K562 (cell line): Measurements from ENCODE around the gene OR2C1. TPM values are rescaled to one million over a fixed set of nuclear protein-coding genes. Genes with fewer than 3 reads are reported as not detected.

ENCODE experiments used
- CBFB ChIP-seq: sonication (generic); formaldehyde crosslinking; IDR thresholded peaks from 2 replicates; pipeline ENCODE4 v1.4.0; 2020; ENCODE audit warnings: mild to moderate bottlenecking, missing genetic modification reagents
- KLF16 ChIP-seq: IDR thresholded peaks from 2 replicates; pipeline ENCODE4 v1.6.1; 2016; ENCODE audit warnings: antibody characterized with exemption
- NCOA1 ChIP-seq: fragments of 450-650 bp; IDR thresholded peaks from 2 replicates; pipeline ENCODE4 v1.6.1; 2016; ENCODE audit warnings: low read depth
- POLR2AphosphoS5 ChIP-seq: IDR thresholded peaks from 2 replicates; pipeline ENCODE4 v1.6.1; 2011; ENCODE audit warnings: mild to moderate bottlenecking, low read depth, low read length, moderate library complexity; ENCODE audit not compliant: control insufficient read depth, insufficient read depth
- SMAD4 ChIP-seq: fragments of 250-450 bp; sonication (Bioruptor Pico); conservative IDR thresholded peaks from 2 replicates; pipeline ENCODE4 v1.8.0; 2021; ENCODE audit warnings: inconsistent platforms, mild to moderate bottlenecking, moderate library complexity
- THRAP3 ChIP-seq: fragments of 450-650 bp; IDR thresholded peaks from 2 replicates; pipeline ENCODE4 v1.6.1; 2016; ENCODE audit warnings: mild to moderate bottlenecking, inconsistent platforms, borderline replicate concordance
- ZNF274 ChIP-seq: IDR thresholded peaks from 2 replicates; pipeline ENCODE4 v1.6.1; 2011; ENCODE audit warnings: low read depth, mild to moderate bottlenecking, low read length, moderate library complexity, borderline replicate concordance
- ZNF282 ChIP-seq: sonication (generic); formaldehyde crosslinking; IDR thresholded peaks from 2 replicates; pipeline ENCODE4 v1.8.1; 2023; ENCODE audit warnings: missing genetic modification reagents
- ZSCAN29 ChIP-seq: fragments of 450-650 bp; IDR thresholded peaks from 2 replicates; pipeline ENCODE4 v1.6.1; 2017
- polyA plus RNA-seq, 8 experiments: library from polyadenylated mRNA; depleted of rRNA in 4 of 8; stranded (reverse) in 5 of 8; unstranded in 3 of 8; fragments of >200 nt; fragmentation: Nextera tagmentation in 2 of 8; fragmentation: Illumina TruSeq in 1 of 8; extraction: Ambion mirVana in 2 of 8; extraction: Trizol in 1 of 8; gene quantifications; 2 replicates each; pipeline versions ENCODE4 v1.2.1 to v1.2.3, GENCODE V29; 2011 to 2014; ENCODE audit warnings: inconsistent platforms in 1 of 8, missing spikeins in 1 of 8
- total RNA-seq, 7 experiments: library from RNA; depleted of rRNA in 6 of 7; stranded (reverse); fragments of >200 nt in 6 of 7; fragmentation: Illumina TruSeq in 2 of 7; extraction: Trizol in 2 of 7; gene quantifications; 2 replicates each; pipeline versions ENCODE4 v1.2.1 to v1.2.3, GENCODE V29; 2011 to 2021; ENCODE audit warnings: low replicate concordance in 1 of 7
- TF ChIP-seq, protein P1 (sequence below), 2 experiments: IDR thresholded peaks; 2 replicates each; pipeline ENCODE4 v1.6.1; 2011; ENCODE audit warnings: borderline replicate concordance in 1 of 2, control low read depth in 1 of 2, low read depth in 1 of 2, low read length in 1 of 2, mild to moderate bottlenecking in 1 of 2, mixed read lengths in 1 of 2, moderate library complexity in 1 of 2; ENCODE audit not compliant: insufficient read depth in 1 of 2, insufficient read length in 1 of 2, poor library complexity in 1 of 2, severe bottlenecking in 1 of 2; ENCODE audit errors: extremely low read depth in 1 of 2
- TF ChIP-seq, protein P2 (sequence below): sonication (generic); formaldehyde crosslinking; IDR thresholded peaks from 2 replicates; pipeline ENCODE4 v1.8.0; 2022; ENCODE audit warnings: mild to moderate bottlenecking, missing genetic modification reagents
- TF ChIP-seq, protein P3 (sequence below): fragments of 450-650 bp; conservative IDR thresholded peaks from 2 replicates; pipeline ENCODE4 v1.6.1; 2016; ENCODE audit warnings: missing genetic modification characterization, low read depth, mild to moderate bottlenecking, control low read depth, missing compliant biosample characterization
- TF ChIP-seq, protein P4 (sequence below), 2 experiments: fragments of 200-800 bp in 1 of 2; sonication (Bioruptor generic) in 1 of 2; sonication (generic) in 1 of 2; formaldehyde crosslinking in 1 of 2; IDR thresholded peaks in 1 of 2; conservative IDR thresholded peaks in 1 of 2; 2 replicates each; pipeline versions ENCODE4 v1.5.0 to v1.6.1; 2016 to 2020; ENCODE audit warnings: missing compliant biosample characterization in 1 of 2, missing genetic modification characterization in 1 of 2, missing genetic modification reagents in 1 of 2
- TF ChIP-seq, protein P5 (sequence below): fragments of 450-650 bp; IDR thresholded peaks from 2 replicates; pipeline ENCODE4 v1.6.1; 2016; ENCODE audit warnings: missing biosample characterization, missing genetic modification characterization
- TF ChIP-seq, protein P6 (sequence below): fragments of 150-350 bp; IDR thresholded peaks from 2 replicates; pipeline ENCODE4 v1.6.1; 2014; ENCODE audit warnings: low read depth, mild to moderate bottlenecking, low read length, borderline replicate concordance

OR2C1 gene
- total and polyA plus RNA-seq, 9 of the 15 experiments (the other 6 are each of a cell fraction or from before 2014, with no cell fraction given), result not detected

DNA sequence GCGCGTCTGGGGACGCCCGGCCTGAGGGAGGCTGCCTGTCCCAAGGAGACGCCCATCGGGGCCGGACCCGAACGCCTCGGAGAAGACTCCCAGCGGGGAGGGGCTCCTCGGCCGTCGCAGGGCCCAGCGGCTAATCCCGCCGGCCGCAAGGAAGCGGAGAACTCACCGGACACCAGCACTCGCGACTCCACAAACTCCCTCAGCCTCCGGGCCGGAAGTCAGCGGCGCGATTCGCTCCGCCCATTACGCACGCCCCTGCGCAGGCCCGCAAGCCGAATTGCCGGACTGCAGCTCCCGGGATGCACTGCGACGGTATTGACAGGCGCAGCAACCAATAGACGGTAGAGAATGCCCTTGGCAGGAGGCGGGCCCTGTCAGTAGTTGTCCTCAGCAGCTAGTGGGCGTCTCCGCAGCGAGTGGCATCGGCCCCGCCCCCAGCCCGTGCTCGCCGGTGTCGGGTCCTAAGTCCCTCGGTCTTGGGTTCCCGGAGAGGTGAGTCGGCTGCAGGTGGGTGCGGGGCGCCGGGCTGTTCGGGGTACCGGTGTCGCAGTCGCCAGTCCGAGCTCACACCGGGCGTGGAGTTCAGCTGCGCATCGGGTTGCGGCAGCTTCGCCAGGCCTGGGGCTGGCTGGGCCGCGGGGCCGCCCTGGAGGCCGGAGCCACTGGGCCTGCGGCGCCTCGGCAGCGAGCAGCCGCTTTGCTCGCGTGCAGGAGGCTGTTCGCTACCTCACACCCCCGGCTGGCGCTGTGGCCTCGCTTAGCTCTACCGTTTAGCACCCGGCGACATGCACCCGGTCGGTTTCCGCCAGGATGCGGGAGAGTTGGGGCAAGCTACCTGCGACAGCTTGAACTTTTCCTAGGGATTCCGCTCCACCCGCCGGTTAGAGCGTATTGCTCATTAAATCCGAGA, 45.3 kb downstream of the OR2C1 start, which contains the start of the genes ZNF174 and ZSCAN32 (continued):
- TF ChIP-seq, protein P1, sequence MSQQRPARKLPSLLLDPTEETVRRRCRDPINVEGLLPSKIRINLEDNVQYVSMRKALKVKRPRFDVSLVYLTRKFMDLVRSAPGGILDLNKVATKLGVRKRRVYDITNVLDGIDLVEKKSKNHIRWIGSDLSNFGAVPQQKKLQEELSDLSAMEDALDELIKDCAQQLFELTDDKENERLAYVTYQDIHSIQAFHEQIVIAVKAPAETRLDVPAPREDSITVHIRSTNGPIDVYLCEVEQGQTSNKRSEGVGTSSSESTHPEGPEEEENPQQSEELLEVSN (IDR thresholded peaks at IDR 0.05; ENCODE audit: borderline replicate concordance in 1 of 2, extremely low read depth in 1 of 2, insufficient read depth in 1 of 2, insufficient read length in 1 of 2, low read depth in 1 of 2, low read length in 1 of 2, poor library complexity in 1 of 2, severe bottlenecking in 1 of 2), result peak; percentile 66 to 80
- no peak for TF ChIP-seq KLF16
- TF ChIP-seq, protein P2, sequence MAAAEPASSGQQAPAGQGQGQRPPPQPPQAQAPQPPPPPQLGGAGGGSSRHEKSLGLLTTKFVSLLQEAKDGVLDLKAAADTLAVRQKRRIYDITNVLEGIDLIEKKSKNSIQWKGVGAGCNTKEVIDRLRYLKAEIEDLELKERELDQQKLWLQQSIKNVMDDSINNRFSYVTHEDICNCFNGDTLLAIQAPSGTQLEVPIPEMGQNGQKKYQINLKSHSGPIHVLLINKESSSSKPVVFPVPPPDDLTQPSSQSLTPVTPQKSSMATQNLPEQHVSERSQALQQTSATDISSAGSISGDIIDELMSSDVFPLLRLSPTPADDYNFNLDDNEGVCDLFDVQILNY (CRISPR knock-in tag), result 0 out of 2 replicates have a peak, but pooled peaks have one; percentile 52
- no peak; the same call in 1 of the 2 replicates for TF ChIP-seq CBFB (CRISPR knock-in tag)
- no peak for TF ChIP-seq THRAP3
- no peak; the same call in 1 of the 2 replicates for TF ChIP-seq ZNF282
- TF ChIP-seq ZSCAN29, result 0 out of 2 replicates have a peak, but pooled peaks have one; percentile 15
- TF ChIP-seq NCOA1, result no peak
- TF ChIP-seq SMAD4 (CRISPR knock-in tag), result peak; percentile 48; the same call in 1 of the 2 replicates
- peak; percentile 66; the same call in 1 of the 2 replicates for TF ChIP-seq POLR2AphosphoS5
- TF ChIP-seq, protein P3, sequence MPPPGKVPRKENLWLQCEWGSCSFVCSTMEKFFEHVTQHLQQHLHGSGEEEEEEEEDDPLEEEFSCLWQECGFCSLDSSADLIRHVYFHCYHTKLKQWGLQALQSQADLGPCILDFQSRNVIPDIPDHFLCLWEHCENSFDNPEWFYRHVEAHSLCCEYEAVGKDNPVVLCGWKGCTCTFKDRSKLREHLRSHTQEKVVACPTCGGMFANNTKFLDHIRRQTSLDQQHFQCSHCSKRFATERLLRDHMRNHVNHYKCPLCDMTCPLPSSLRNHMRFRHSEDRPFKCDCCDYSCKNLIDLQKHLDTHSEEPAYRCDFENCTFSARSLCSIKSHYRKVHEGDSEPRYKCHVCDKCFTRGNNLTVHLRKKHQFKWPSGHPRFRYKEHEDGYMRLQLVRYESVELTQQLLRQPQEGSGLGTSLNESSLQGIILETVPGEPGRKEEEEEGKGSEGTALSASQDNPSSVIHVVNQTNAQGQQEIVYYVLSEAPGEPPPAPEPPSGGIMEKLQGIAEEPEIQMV (tag), result no peak
- TF ChIP-seq ZNF274, result no peak
- TF ChIP-seq, protein P4, sequence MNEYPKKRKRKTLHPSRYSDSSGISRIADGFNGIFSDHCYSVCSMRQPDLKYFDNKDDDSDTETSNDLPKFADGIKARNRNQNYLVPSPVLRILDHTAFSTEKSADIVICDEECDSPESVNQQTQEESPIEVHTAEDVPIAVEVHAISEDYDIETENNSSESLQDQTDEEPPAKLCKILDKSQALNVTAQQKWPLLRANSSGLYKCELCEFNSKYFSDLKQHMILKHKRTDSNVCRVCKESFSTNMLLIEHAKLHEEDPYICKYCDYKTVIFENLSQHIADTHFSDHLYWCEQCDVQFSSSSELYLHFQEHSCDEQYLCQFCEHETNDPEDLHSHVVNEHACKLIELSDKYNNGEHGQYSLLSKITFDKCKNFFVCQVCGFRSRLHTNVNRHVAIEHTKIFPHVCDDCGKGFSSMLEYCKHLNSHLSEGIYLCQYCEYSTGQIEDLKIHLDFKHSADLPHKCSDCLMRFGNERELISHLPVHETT (CRISPR knock-in tag; conservative IDR thresholded peaks at IDR 0.05 in 1 of 2, IDR thresholded peaks at IDR 0.05 in 1 of 2), result peak in 1 of 2 experiments; percentile 86; a peak in 2 of 4 replicates
- TF ChIP-seq, protein P5, sequence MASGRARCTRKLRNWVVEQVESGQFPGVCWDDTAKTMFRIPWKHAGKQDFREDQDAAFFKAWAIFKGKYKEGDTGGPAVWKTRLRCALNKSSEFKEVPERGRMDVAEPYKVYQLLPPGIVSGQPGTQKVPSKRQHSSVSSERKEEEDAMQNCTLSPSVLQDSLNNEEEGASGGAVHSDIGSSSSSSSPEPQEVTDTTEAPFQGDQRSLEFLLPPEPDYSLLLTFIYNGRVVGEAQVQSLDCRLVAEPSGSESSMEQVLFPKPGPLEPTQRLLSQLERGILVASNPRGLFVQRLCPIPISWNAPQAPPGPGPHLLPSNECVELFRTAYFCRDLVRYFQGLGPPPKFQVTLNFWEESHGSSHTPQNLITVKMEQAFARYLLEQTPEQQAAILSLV (tag), result no peak
- TF ChIP-seq, protein P6, sequence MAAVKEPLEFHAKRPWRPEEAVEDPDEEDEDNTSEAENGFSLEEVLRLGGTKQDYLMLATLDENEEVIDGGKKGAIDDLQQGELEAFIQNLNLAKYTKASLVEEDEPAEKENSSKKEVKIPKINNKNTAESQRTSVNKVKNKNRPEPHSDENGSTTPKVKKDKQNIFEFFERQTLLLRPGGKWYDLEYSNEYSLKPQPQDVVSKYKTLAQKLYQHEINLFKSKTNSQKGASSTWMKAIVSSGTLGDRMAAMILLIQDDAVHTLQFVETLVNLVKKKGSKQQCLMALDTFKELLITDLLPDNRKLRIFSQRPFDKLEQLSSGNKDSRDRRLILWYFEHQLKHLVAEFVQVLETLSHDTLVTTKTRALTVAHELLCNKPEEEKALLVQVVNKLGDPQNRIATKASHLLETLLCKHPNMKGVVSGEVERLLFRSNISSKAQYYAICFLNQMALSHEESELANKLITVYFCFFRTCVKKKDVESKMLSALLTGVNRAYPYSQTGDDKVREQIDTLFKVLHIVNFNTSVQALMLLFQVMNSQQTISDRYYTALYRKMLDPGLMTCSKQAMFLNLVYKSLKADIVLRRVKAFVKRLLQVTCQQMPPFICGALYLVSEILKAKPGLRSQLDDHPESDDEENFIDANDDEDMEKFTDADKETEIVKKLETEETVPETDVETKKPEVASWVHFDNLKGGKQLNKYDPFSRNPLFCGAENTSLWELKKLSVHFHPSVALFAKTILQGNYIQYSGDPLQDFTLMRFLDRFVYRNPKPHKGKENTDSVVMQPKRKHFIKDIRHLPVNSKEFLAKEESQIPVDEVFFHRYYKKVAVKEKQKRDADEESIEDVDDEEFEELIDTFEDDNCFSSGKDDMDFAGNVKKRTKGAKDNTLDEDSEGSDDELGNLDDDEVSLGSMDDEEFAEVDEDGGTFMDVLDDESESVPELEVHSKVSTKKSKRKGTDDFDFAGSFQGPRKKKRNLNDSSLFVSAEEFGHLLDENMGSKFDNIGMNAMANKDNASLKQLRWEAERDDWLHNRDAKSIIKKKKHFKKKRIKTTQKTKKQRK, result peak; percentile 35; the same call in 1 of the 2 replicates
